Astrocyte (in vitro differentiated cells and primary cell): ENCODE measurements around the gene SSH2. TPM values are rescaled to one million over a fixed set of nuclear protein-coding genes. Genes with fewer than 3 reads are reported as not detected.
A peak's percentile ranks its signal among the peaks of the same experiment; 100 is the strongest.

Source experiments
- DNase-seq: peaks from one replicate; pipeline ENCODE4 v3.0.0-alpha.2; 2010; ENCODE audit warnings: low read depth
- FAIRE-seq: peaks from 2 replicates; lab custom pipeline; 2011; peaks lifted over from hg19 to GRCh38; lab: Jason Lieb, UNC
- H2AFZ ChIP-seq: 2 replicates; pipeline ENCODE4 v1.6.0; 2012; ENCODE audit warnings: low read depth, low read length, inconsistent platforms
- H3K27ac ChIP-seq: 2 replicates; pipeline ENCODE4 v1.5.1; 2011; ENCODE audit warnings: low read depth, low read length, inconsistent platforms
- H3K27me3 ChIP-seq: 2 replicates; pipeline ENCODE4 v1.6.0; 2011; ENCODE audit warnings: low read length, inconsistent platforms; ENCODE audit not compliant: insufficient read depth
- H3K36me3 ChIP-seq: 2 replicates; pipeline ENCODE4 v1.5.1; 2011; ENCODE audit warnings: low read length, inconsistent platforms; ENCODE audit not compliant: insufficient read depth
- H3K4me1 ChIP-seq: 2 replicates; pipeline ENCODE4 v1.5.1; 2011; ENCODE audit warnings: low read length, inconsistent platforms; ENCODE audit not compliant: insufficient read depth
- H3K4me2 ChIP-seq: 2 replicates; pipeline ENCODE4 v1.6.0; 2012; ENCODE audit warnings: low read length, inconsistent platforms
- H3K4me3 ChIP-seq: 2 replicates; pipeline ENCODE4 v1.5.1; 2011; ENCODE audit warnings: low read depth, mild to moderate bottlenecking, low read length, inconsistent platforms; ENCODE audit not compliant: insufficient read depth
- H3K79me2 ChIP-seq: 2 replicates; pipeline ENCODE4 v1.6.0; 2012; ENCODE audit warnings: mild to moderate bottlenecking, low read length, inconsistent platforms; ENCODE audit not compliant: insufficient read depth
- H3K9ac ChIP-seq: 2 replicates; pipeline ENCODE4 v1.6.0; 2012; ENCODE audit warnings: mild to moderate bottlenecking, low read length, inconsistent platforms
- H3K9me3 ChIP-seq: 2 replicates; pipeline ENCODE4 v1.5.1; 2012; ENCODE audit warnings: low read depth, mild to moderate bottlenecking, low read length, inconsistent platforms; ENCODE audit not compliant: insufficient read depth
- H4K20me1 ChIP-seq: 2 replicates; pipeline ENCODE4 v1.6.0; 2012; ENCODE audit warnings: low read length, inconsistent platforms; ENCODE audit not compliant: insufficient read depth
- H3K27ac Mint-ChIP-seq: one replicate; pipeline ENCODE4 v1.8.0; 2021; ENCODE audit warnings: mild to moderate bottlenecking, mixed read lengths; ENCODE audit not compliant: unreplicated experiment
- H3K27me3 Mint-ChIP-seq: one replicate; pipeline ENCODE4 v1.8.0; 2021; ENCODE audit warnings: low read depth, mixed read lengths; ENCODE audit not compliant: unreplicated experiment
- H3K36me3 Mint-ChIP-seq: one replicate; pipeline ENCODE4 v1.8.0; 2021; ENCODE audit warnings: low read depth, mixed read lengths; ENCODE audit not compliant: unreplicated experiment
- H3K4me1 Mint-ChIP-seq: one replicate; pipeline ENCODE4 v1.8.0; 2021; ENCODE audit warnings: low read depth, mixed read lengths; ENCODE audit not compliant: unreplicated experiment
- H3K4me3 Mint-ChIP-seq: one replicate; pipeline ENCODE4 v1.8.0; 2021; ENCODE audit warnings: mild to moderate bottlenecking, moderate library complexity, mixed read lengths; ENCODE audit not compliant: unreplicated experiment
- H3K9me3 Mint-ChIP-seq: one replicate; pipeline ENCODE4 v1.8.0; 2021; ENCODE audit warnings: mild to moderate bottlenecking, mixed read lengths; ENCODE audit not compliant: unreplicated experiment
- EZH2 ChIP-seq: IDR thresholded peaks from 2 replicates; pipeline ENCODE4 v1.6.1; 2012; ENCODE audit warnings: mild to moderate bottlenecking, low read length, inconsistent platforms; ENCODE audit not compliant: insufficient read depth
- total RNA-seq: library from RNA; stranded (reverse); gene quantifications from 2 replicates; pipeline ENCODE4 v1.2.1, GENCODE V29; 2021
- TF ChIP-seq, protein P1 (sequence below): IDR thresholded peaks from 2 replicates; pipeline ENCODE4 v1.5.1; 2011; ENCODE audit warnings: low read depth, mild to moderate bottlenecking, inconsistent platforms, low read length, moderate library complexity; ENCODE audit not compliant: insufficient read depth

Gene SSH2
- total RNA-seq, 1 donor from 2014 or later = 31.1 TPM

DNA sequence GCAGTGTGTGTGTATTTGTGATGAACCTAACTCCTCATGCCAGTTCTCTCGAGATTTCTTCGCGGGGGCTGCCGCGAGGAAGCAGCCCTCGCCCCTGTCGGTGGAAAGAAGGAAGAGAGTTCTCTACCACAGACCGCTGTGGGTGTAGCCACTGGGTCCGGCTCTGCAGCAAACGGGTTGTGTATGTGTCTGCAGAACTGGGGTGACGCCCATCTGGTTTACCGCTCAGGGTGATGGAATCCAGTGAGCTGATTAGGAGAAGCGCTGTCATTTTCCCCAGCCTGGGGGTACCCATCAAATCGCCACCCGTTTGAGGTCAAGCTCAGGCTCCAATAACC, 315.0 kb downstream of the SSH2 start:
- TF ChIP-seq EZH2 = no peak
- TF ChIP-seq, protein P1, sequence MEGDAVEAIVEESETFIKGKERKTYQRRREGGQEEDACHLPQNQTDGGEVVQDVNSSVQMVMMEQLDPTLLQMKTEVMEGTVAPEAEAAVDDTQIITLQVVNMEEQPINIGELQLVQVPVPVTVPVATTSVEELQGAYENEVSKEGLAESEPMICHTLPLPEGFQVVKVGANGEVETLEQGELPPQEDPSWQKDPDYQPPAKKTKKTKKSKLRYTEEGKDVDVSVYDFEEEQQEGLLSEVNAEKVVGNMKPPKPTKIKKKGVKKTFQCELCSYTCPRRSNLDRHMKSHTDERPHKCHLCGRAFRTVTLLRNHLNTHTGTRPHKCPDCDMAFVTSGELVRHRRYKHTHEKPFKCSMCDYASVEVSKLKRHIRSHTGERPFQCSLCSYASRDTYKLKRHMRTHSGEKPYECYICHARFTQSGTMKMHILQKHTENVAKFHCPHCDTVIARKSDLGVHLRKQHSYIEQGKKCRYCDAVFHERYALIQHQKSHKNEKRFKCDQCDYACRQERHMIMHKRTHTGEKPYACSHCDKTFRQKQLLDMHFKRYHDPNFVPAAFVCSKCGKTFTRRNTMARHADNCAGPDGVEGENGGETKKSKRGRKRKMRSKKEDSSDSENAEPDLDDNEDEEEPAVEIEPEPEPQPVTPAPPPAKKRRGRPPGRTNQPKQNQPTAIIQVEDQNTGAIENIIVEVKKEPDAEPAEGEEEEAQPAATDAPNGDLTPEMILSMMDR = no peak
- Histone ChIP-seq H3K4me3 (peak overlapping the region; percentile 47), H3K9ac (peak overlapping the region; percentile 47), H3K9me3 (no peaks in the 10 kb centered on the region), H3K36me3 (no peaks in the 10 kb centered on the region), H2AFZ (peak overlapping the region; percentile 82), H4K20me1 (peaks cover 12% of the 10 kb centered on the region), H3K4me2 (peak overlapping the region; percentile 89), H3K4me1 (peaks cover 33% of the 10 kb centered on the region), H3K79me2 (no peaks in the 10 kb centered on the region), H3K27me3 (peaks cover 10% of the 10 kb centered on the region), H3K27ac (no peak overlapping the region)
- peaks cover 6% of the 10 kb centered on the region for H3K4me1 Mint-ChIP-seq
- DNase-seq (no peak), FAIRE-seq (no peak)
- peaks cover 8% of the 10 kb centered on the region for H3K27me3 Mint-ChIP-seq
- peak overlapping the region; percentile 57 for H3K4me3 Mint-ChIP-seq
- no peaks in the 10 kb centered on the region for H3K9me3 Mint-ChIP-seq
- no peak overlapping the region for H3K27ac Mint-ChIP-seq
- peaks cover 2% of the 10 kb centered on the region for H3K36me3 Mint-ChIP-seq

DNA sequence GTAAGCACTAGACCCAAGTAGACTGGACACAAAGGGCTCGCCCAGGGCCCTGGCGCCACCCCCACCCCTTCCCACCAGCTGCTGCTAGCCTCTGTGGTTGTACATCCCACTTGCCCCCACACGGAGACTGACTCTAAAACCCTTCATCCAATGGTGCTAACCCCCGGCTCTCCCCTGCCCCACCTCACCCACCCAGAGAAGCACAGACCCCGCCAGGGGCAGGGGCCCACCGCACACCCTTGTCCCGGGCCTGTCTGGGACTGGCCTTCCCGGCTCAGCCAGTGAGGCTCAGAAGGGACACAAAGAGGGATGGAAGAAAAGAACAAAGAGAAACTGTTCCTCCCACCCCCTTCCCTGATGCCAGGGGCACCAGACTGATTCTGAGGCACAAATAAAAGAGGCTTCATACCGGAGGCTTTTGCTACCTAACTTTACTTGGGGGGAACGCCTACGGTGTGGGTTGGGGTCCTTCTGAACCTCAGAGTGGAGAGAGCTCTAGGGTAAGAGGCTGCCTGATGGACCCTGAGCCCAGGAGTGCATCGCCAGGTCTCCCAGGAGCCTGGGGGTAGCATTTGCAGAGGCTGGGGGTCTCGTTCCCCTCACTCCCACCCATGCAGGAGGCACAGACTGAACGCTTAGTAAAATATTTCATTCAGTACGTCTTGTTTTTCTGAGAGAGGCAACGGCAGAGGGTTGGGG, 315.5 kb downstream of the SSH2 start:
- Mint-ChIP-seq H3K36me3 (peaks cover 2% of the 10 kb centered on the region), H3K27ac (no peak overlapping the region), H3K4me3 (peak overlapping the region; percentile 57), H3K9me3 (no peaks in the 10 kb centered on the region), H3K27me3 (peaks cover 8% of the 10 kb centered on the region), H3K4me1 (peaks cover 2% of the 10 kb centered on the region)
- DNase-seq (no peak), FAIRE-seq (no peak)
- peaks cover 12% of the 10 kb centered on the region for H4K20me1 ChIP-seq
- H3K4me3 ChIP-seq = no peak overlapping the region
- H3K9me3 ChIP-seq = no peaks in the 10 kb centered on the region
- H3K27me3 ChIP-seq = peaks cover 10% of the 10 kb centered on the region
- no peak for TF ChIP-seq EZH2
- TF ChIP-seq, protein P1 = no peak
- H3K4me1 ChIP-seq = peaks cover 32% of the 10 kb centered on the region
- no peak overlapping the region for H3K27ac ChIP-seq
- no peaks in the 10 kb centered on the region for H3K36me3 ChIP-seq
- no peak overlapping the region for H2AFZ ChIP-seq
- H3K79me2 ChIP-seq = no peaks in the 10 kb centered on the region
- H3K9ac ChIP-seq = no peak overlapping the region
- H3K4me2 ChIP-seq = peak overlapping the region; percentile 89

DNA sequence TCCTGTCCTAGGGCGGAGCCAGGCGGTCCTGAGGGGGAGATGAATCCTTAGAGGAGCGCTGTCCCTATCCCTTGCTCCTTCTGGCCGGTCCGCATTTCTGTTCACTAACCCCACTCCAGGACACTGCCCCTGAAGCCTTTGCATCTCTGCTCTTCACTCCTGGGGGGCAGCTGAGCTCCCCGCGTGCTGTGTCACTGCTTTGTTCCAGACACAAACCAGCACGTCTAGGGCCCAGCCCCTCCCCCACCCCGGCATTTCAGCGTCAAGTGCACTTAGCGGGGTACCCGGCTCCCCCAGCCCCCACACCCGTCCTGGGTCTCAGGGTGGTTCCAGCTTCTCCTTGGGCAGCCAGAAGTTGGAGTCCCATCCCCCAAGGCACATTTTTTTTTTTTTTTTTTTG, 316.2 kb downstream of the SSH2 start:
- Histone ChIP-seq H2AFZ (peak overlapping the region; percentile 31), H4K20me1 (peaks cover 12% of the 10 kb centered on the region), H3K27ac (no peak overlapping the region), H3K9ac (no peak overlapping the region), H3K27me3 (peaks cover 10% of the 10 kb centered on the region), H3K4me3 (no peak overlapping the region), H3K9me3 (no peaks in the 10 kb centered on the region), H3K4me1 (peaks cover 32% of the 10 kb centered on the region), H3K4me2 (peak overlapping the region; percentile 68), H3K79me2 (no peaks in the 10 kb centered on the region), H3K36me3 (no peaks in the 10 kb centered on the region)
- H3K27me3 Mint-ChIP-seq = peaks cover 8% of the 10 kb centered on the region
- FAIRE-seq (no peak), DNase-seq (no peak)
- no peaks in the 10 kb centered on the region for H3K9me3 Mint-ChIP-seq
- TF ChIP-seq EZH2 = no peak
- TF ChIP-seq, protein P1 = no peak
- peaks cover 2% of the 10 kb centered on the region for H3K36me3 Mint-ChIP-seq
- no peak overlapping the region for H3K4me3 Mint-ChIP-seq
- peaks cover 2% of the 10 kb centered on the region for H3K4me1 Mint-ChIP-seq
- H3K27ac Mint-ChIP-seq = no peak overlapping the region
